Posterior vena cava (tissue), 2 donors: ENCODE measurements around the gene CRTC3. TPM values are rescaled to one million over a fixed set of nuclear protein-coding genes. Genes with fewer than 3 reads are reported as not detected.
"Not testable (repeated sequence)": the region's sequence is repeated elsewhere in the genome, so short reads cannot be mapped to it uniquely, and the experiment has no call there.

Source experiments
- DNase-seq: peaks from one replicate; pipeline ENCODE4 v3.0.0-alpha.2; 2020; ENCODE audit warnings: low spot score
- intact Hi-C, 2 donors: fragments of 100-400 bp; cut with DNase I; formaldehyde crosslinking; loops; one replicate each; pipeline versions ENCODE4 v1.14.1 to v1.14.2; 2022 to 2023
- long read RNA-seq, 2 donors: library from polyadenylated mRNA; unstranded; transcript quantifications; one replicate each; pipeline ENCODE4 v2.0.0, GENCODE V29; 2020 to 2021
- total RNA-seq, 2 donors: library from RNA; stranded (reverse); fragmentation: NEBNext Ultra II Directional; extraction: Animal tissue kit (Norgen Biotek cat#: 25700); gene quantifications; one replicate each; pipeline ENCODE4 v1.2.1, GENCODE V29; 2021
- donor health status: DM: yes; HTN: yes; CAD: no.
- donor health status: DM: yes; HTN: yes; CAD: no.

CRTC3 gene
- 10 to 100 TPM; 48.0 to 55.5 TPM for total RNA-seq
- long read RNA-seq, donor 1, partial matches to known transcripts = 8 of 25 reads
- long read RNA-seq, donor 1, other reads (novel, unspliced or antisense) = 14 of 25 reads
- long read RNA-seq, donor 2, partial matches to known transcripts = 6 of 31 reads
- long read RNA-seq, donor 2, other reads (novel, unspliced or antisense) = 25 of 31 reads

DNA sequence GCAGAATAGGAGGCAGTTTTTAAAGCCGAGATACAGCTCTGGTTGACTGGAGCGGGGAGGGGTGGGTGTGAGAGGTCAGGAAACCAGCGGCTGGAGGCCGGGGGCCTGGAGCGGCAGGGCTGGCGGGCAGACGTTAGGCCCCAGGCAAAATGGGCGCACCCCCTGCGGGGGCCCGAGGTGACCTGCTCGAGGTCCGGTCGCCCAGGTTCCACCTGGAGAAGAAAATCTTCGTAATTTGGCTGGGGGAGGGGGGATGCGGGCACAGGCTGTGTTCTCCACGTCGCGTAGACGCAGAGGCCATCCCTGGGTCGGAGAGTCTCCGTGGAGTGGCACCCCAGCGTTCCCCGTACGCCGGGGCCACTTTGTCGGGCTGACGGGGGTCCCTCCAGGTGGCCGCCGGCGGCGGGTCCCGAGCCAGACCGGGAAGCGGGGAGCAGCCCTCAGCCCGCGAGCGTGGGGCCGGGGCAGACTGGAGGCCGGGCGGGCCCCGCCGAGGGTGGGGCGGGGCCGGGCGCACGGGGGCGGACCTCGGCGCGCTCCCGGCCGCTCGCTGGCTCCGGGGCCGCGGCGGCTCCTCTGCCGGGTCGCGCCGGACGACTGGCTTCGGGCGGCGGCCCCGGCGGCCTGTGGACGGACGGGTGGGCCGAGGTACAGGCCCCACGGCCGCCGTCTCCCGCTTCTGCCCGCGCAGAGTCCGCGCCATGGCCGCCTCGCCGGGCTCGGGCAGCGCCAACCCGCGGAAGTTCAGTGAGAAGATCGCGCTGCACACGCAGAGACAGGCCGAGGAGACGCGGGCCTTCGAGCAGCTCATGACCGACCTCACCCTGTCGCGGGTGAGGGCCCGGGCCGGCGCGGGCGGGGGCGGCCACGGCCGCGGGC, at the start of gene CRTC3:
Gene CRTC3 (plus strand): TSS at position 553 of the 879 bp plus-strand sequence. CDS start 149 bp downstream, at position 702.
- peak; percentile 87 for DNase-seq
- intact Hi-C loops = loop anchor here in 1 of 2 donors (10.0 kb wide), 1 partner anchor 65 kb away; no protein-coding TSS in a partner anchor

DNA sequence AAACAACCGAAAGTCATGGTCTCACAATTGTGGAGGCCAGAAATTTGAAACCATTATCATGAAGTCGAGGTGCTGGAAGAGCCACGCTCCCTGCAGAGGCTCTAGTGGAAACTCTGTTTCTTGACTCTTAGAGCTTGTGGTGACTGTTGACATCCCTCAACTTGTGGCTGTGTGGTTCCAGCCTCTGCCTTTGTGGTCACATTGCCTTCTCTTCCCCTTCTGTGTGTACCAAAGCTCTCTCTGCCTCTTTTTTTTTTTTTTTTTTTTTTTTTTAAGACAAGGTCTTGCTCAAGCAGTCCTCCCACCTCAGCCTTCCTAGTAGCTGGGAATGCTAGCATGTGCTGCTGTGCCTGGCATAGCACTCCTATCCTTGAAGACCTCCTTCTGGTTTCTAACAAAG, 48.7 kb upstream of the CRTC3 start:
- no peak for DNase-seq
- intact Hi-C loops = loop anchor here in 1 of 2 donors (5.0 kb wide), 1 partner anchor 159 kb away; no protein-coding TSS in a partner anchor

- no peak for DNase-seq
- intact Hi-C loops = loop anchor here in 1 of 2 donors (5.0 kb wide), 1 partner anchor 160 kb away; no protein-coding TSS in a partner anchor
Observed at GRCh38 chr15:90482124-90483011, 47.4 kb upstream of the CRTC3 start.

GRCh38 chr15:90483012-90483307, 46.8 kb upstream of the CRTC3 start:
- intact Hi-C loops = loop anchor here in 1 of 2 donors (5.0 kb wide), 1 partner anchor 161 kb away; no protein-coding TSS in a partner anchor
- DNase-seq = no peak

GRCh38 chr15:90483637-90484036, 46.1 kb upstream of the CRTC3 start:
- intact Hi-C loops = loop anchor here in 1 of 2 donors (5.0 kb wide), 1 partner anchor 161 kb away; no protein-coding TSS in a partner anchor
- no peak for DNase-seq

DNA sequence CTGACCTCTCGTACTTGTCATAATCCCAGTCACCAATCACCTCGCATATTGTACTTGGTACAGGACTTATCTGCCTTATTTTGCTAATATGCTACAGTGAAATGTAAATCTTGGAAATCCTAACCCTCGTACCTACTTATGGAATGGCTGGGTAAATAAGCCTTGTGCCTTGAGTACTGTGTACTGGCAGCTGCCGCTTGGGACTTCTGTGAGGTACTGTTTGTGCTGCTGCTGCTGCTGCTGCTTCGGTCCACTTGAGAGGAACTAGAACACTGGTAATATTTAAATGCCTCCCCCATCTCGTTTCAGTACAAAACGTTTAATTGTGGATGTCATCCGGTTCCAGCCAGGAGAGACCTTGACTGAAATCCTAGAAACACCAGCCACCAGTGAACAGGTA, 42.5 kb upstream of the CRTC3 start:
- intact Hi-C loops = no loop called here
- no peak for DNase-seq

GRCh38 chr15:90489514-90489913, 40.2 kb upstream of the CRTC3 start:
- intact Hi-C loops = no loop called here
- no peak for DNase-seq

DNA sequence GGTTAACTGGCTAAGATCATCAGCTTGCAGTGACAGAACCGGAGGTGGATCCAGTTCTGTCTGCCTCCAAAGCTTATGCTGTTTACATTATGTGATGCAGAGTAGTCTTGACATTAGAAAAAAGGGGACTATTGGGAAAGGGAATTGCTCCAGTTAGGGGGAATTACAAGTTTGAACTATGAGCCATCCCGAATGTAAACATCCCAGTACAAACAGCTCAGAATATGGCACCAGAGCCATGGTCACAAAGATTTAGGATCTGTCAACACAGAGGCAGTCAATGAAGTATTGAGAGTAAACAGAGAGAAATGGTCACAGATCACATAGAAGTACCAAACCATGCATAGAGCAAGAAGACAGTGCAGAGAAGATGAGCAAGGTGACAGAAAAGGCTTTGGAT, 39.8 kb upstream of the CRTC3 start:
- no peak for DNase-seq
- intact Hi-C loops = no loop called here

DNA sequence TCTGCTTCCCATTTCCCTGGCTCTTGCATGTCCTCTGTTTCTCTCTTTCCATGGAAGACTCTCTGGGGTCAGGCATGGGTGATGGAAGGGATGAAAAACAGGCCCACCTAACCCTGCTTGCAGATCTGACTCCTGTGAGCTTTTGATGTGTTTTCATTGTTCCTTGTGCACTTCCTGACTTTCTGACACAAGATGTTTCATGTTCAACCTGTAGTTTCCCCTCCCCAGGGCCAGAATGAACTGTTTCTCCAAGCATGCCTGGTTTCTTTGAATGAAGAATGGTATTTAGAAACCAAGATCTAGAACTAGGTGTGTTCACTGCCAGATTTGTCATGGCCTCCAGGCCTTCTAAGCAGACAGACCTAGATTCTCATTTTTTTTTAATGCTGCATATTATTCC, 36.1 kb upstream of the CRTC3 start:
- no peak for DNase-seq
- intact Hi-C loops = no loop called here

- no peak for DNase-seq
Observed at GRCh38 chr15:90495067-90495466, 34.7 kb upstream of the CRTC3 start.

DNA sequence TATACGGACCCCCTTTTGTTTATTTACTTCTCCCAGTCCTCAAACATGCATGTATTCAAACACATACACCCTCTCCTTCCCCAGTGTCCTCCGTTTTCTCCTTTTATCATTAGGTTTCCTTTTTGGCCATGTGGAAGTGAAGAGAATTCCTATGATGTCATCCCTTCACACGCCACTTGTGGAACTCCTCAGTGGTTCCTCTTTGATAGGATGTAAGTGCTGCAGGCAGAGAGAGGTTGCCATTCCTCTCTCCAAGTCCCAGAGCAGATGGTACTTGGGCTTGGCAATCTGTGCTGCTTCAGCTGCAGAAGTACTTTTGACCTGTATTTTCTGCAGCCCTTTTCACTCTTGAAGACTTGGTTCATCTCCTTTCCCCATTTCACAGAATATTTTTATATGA, 32.9 kb upstream of the CRTC3 start:
- intact Hi-C loops = no loop called here
- no peak for DNase-seq

More at GRCh38 chr15:90495067-90495466, 34.7 kb upstream of the CRTC3 start:
- intact Hi-C loops = no loop called here

DNA sequence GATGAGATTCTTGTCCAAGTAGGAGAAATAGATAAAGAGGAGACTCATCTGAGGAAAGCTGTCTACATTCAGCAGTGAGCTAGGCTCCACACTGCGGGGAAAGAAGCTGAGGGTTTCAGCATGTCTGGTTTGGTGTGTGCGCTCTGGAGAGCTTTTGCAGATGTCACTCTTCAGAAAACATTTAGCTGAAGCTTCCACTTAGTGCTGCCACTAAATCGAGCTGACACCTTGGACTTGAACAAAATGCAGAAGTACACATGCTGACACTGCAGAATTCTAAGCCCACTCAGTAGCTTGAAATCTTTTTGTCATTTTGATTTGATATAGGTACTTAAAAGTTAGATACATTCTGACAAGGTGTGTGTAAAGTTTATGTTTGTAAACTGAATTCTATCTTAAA, 32.3 kb upstream of the CRTC3 start:
- intact Hi-C loops = no loop called here
- no peak for DNase-seq

GRCh38 chr15:90497912-90498311, 31.8 kb upstream of the CRTC3 start:
- DNase-seq = no peak
- intact Hi-C loops = no loop called here

GRCh38 chr15:90500171-90500570, 29.6 kb upstream of the CRTC3 start:
- no peak for DNase-seq
- intact Hi-C loops = loop anchor here in 1 of 2 donors (1.0 to 10.0 kb wide), 2 partner anchors 33 to 385 kb away; partner anchors contain the start of gene FES

DNA sequence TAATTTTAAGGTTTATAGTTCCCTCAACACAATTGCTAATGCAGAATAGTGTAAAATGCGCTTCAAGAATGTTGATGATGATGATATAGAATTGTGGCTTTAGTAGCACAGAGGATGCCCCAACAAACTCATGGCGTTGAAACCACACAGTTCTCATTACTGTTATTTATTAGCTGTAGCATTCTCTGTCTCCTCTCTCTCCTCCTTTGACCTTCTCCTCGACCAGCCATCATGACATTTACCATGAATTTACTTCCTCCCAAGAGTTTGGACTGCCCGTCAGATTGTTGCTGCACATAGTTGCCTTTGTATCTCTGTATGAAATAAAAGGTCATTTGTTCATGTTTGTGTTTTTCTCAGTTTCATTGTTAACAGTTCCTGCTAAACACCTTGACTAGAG, 27.8 kb upstream of the CRTC3 start:
- intact Hi-C loops = loop anchor here in 1 of 2 donors (10.0 kb wide), 1 partner anchor 383 kb away; the partner anchor contains the start of gene FES
- no peak for DNase-seq

GRCh38 chr15:90510781-90511180, 18.9 kb upstream of the CRTC3 start:
- DNase-seq, intact Hi-C loops: not testable (repeated sequence)

- DNase-seq, intact Hi-C loops: not testable (repeated sequence)
Observed at GRCh38 chr15:90511211-90511618, 18.5 kb upstream of the CRTC3 start.

- DNase-seq = no peak
- intact Hi-C loops = no loop called here
Observed at GRCh38 chr15:90512276-90512675, 17.4 kb upstream of the CRTC3 start.

GRCh38 chr15:90512981-90513380, 16.7 kb upstream of the CRTC3 start:
- DNase-seq = no peak
- intact Hi-C loops = no loop called here
